GM21526 (cell line): ENCODE data around the gene MLLT1.
A peak's percentile ranks its signal among the peaks of the same experiment; 100 is the strongest.

Experiments used
- ATAC-seq: cut with Tn5 transposase; IDR thresholded peaks from one replicate; pipeline ENCODE4 v1.9.1; 2021; ENCODE audit warnings: moderate library complexity; ENCODE audit not compliant: unreplicated experiment, low FRiP score

MLLT1 gene

DNA sequence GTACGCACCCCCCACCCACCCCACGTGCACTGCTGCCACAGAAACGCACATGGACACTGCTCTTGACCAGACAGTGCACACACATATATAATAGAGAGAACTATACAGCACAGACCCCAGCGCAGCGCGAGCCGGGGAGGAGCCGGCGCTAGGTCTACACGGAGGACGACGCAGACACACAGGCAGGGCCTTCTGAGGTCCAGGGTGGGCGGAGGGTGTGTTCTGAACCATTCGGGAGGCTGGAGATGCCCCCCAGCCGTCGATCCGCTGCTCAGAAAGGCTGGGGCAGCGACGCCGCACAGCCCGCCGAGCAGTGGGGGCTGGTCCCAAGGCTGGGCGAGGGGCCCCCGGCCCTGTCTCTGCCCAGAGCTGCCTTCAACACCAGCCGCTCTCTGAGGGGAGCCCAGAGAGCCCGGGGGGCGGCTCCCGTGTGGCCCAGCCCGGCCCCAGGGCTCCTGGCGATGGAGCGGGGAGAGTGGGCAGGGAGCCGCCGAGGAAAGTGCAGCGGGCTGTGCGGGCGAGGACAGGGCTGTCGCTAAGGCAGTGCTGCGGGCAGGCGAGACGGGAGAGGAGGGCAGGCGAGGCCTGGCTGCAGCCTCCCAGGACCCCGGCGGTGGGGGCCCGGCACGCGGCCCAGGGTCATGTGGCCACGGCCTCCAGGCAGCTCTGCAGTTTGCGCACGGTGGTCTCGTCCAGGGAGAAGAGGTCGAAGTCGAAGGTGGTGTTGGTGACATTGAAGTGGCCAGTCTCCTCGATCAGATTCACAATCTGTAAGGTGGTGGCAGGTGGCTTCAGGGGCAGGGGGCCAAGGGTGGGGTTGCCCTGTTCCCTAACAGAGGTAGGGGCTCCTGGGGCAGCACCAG lies 67.1 kb downstream of the MLLT1 start:
- ATAC-seq: no peak

DNA sequence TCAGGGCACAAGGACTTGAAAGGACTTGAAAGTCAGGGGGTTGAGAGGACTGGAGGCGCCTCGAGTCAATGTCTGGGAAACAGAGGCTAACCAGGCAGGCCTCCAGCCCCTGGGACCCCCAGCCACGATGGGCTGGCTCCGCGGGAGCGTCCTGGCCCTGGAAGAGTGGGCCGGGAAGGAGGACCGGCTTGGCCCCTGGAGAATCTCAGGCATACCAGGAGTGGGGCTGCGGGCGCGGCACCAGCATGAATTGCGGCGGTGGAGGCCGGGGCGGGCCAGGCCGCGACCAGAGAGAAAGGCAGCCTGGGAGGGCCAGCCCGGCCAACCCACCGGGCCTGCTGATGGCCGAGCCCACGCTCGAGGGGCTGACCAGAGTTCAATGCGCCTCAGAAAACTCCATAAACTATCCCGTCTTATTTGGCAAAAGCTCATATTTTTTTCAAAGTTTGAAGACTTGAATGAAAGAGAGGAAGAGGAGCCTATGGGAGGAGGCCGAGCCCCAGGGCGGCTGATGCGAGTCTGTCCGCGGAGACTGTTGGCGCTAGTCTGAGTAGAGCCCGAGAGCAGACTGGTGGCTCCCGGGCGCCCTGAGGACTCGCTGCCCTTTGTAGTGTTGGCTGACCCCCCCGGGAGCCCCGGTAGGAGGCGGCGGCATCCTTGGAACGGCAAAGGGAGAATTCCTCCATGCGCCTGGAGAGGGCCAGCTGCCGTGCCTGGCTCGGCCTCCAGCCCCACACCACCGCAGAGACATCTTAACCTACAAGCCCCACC lies 68.0 kb downstream of the MLLT1 start:
- ATAC-seq: no peak

DNA sequence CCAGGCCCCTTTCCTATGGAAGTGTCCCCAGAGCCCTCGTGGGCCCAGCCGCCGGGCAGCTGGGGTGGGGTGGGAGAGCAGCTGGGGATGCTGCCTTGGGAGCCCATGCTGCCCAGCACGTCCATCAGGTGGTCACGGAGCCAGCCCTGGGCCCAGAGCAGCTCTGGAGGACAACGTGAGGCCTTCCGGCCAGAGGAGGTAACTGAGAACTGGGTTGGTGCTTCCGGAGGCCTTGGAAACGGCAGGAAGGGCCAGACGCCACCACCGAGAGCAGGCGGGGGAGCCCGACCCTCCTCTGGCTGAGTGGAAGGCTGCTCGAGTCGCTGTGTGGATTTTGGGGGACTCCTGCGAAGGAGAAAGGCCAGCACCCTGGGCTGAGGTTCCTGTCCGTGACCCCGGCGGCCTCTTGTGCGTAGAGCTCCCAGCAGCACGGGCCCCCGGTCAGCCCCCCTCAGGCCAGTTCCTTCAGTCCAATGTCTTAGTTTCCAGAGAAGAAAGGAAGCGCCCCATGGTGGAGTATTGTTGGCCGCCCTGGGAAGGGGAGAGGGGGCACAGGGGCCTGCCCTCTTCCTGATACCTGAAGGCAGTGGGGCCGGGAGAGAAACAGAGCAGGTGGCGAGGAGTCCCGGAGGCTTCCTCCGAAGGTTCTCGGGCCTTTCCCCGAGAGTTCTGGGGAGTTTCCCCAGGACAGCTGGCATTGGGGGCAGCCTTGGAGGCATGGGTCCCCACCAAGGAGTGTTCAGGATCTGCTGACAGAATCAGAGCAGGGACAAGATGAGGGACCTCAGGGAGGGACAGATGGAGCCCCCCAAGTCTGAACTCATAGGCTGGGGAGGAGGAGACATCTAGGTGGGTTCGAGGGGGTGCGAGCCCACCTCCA lies 68.8 kb downstream of the MLLT1 start:
- ATAC-seq: no peak

DNA sequence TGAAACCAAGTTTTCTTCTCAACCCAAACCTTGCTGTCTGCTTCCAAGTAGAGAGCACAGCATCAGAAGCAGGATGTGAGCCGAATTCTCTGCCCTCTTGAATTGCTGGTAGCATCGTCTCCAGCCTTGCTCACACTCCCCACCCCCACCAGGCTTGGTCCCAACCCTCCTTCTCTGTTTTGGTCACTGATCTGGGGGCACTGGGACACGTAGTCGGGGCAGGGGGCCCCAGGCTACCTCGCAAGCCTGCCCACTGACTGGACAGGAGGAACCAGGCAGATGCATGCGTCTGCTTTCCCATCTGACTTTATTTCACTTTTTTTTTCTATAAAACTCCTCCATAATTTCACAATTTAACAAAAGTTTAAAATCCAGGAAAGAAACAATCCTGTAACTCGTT lies 69.7 kb downstream of the MLLT1 start:
- ATAC-seq: no peak

DNA sequence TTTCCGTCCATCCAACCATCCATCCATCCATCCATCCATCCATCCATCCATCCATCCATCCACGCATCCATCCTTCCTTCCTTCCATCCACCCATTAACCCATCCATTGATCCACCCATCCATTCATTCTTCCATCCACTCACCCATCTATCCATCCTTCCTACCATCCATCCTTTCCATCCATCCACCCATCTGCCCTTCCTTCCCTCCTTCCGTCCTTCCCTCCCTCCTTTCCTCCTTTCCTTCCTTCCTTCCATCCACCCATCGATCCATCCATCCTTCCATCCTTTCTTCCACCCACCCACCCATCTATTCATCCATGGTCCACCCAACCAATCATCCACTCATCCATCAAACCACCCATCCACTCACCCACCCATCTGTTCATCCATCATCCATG lies 70.1 kb downstream of the MLLT1 start:
- no peak for ATAC-seq

DNA sequence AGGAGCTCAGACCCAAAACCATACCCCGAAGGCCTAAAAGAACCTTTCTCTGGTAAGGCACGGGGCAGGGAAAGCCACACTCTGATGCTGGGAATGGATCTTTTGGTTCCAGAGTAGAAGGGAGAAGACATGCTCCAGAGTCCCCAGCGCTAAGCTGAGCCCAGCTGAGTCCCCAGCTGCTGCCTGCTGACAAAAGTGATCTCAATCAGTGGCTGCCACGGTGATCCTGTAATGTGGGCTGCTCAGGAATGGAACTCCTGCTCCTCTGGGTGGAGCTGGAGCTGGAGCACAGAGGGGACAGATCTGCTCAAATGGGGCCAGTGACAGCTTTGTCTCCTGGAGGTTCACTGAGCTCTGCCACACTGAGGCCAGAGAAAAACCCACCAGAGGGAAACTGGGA lies 70.5 kb downstream of the MLLT1 start:
- no peak for ATAC-seq

- no peak for ATAC-seq
These were observed 74.7 kb downstream of the MLLT1 start for GRCh38 chr19:6204866-6205723.

DNA sequence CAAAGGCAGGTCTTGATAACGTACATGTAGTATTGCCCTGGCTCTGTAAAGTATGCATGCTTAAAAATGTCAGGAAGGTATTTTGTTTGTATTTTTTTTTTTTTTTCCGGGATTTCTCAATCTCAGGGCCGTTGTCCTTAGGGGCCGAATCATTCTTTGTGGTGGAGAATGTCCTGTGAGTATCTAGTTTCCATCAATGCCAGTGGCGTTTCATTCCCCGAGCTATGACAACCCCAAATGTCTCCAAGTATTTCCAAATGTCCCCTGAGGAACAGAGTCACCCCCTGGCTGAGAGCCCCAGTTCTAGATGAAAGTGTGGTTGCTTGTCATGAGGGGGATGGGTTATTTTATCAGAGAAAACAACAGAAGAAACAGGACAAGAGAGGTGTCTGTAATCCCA lies 75.6 kb downstream of the MLLT1 start:
- ATAC-seq: no peak

DNA sequence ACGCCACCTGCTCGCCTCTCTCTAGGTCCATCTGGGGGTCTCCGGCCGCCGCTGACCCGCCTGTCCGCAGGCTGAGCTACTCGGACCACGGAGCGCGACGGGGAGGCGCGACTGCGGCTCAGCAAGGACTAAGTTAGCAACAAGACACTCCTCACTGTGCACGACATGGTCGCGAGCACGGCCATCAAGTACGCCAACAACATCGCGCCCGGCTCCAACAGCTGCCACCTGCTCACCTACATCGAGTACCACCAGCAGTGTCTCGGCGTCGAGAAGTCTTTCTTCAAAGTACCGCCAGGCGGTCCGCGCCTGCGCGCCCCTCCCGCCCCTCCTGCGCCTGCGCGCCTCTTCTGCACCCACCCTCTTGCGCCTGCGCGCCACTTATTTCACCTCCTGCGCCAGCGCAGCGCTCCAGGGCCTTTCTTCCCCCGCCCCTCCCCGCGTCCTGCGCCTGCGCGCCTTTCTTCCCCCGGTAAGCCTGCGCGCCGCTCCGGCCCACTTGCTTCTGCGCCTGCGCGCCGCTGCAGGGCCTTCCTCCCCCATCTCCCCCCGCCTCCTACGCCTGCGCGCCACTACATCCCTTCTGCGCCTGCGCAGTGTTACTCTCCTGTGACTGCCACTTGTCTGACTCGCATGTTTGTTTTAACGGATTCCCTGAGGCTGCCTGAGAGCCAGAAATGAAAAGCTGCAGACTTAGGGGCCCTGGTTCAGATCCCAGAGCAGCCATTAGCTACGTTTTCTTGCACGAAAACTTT lies 80.4 kb downstream of the MLLT1 start:
- ATAC-seq: peak; percentile 74

GRCh38 chr19:6198896-6199239 lies 80.9 kb downstream of the MLLT1 start:
- no peak for ATAC-seq

GRCh38 chr19:6196361-6196760 lies 83.4 kb downstream of the MLLT1 start:
- ATAC-seq: no peak

GRCh38 chr19:6188811-6189210 lies 91.0 kb downstream of the MLLT1 start:
- no peak for ATAC-seq

GRCh38 chr19:6187374-6187773 lies 92.4 kb downstream of the MLLT1 start:
- no peak for ATAC-seq

GRCh38 chr19:6185835-6186834 lies 93.6 kb downstream of the MLLT1 start:
- no peak for ATAC-seq

DNA sequence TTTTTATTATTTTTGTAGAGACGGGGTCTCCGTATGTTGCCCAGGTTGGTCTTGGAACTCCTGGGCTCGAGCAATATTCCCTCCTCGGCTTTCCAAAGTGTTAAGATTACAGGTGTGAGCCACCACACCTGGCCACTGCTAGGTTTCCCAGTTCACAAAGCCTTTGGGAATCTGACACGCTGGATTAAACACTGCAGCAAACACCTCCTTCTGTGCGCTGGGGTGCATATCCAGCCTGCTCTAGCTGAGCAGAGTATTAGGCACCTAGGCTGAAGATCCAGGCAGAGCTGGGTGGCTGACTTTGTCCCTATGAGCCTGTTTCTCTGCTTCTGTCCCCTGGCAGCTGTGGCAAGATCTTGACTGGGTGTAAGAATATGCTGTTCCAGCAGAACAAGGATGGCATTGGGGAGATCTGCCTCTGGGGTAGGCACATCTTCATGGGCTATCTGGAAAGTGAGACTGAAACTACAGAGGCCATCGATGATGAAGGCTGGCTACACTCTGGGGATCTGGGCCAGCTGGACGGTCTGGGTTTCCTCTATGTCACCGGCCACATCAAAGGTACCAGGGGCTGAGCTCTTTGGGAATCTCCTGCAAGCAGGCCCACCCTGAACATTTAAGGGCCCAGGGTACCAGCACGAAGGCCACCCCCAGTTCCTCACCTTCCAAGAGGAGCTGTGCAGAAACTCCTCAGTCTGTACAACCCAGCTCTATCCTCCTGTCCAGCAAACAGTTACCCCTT lies 94.5 kb downstream of the MLLT1 start:
- ATAC-seq: no peak

- no peak for ATAC-seq
These were observed 98.7 kb downstream of the MLLT1 start for GRCh38 chr19:6181119-6181518.

GRCh38 chr19:6173190-6173589 lies 106.6 kb downstream of the MLLT1 start:
- ATAC-seq: no peak
